Uterus (tissue), 2 donors: ENCODE results near the gene KIAA1217.

ENCODE experiments used
- CTCF ChIP-seq, 4 experiments: fragments of 200-600 bp in 2 of 4; fragments of 450-650 bp in 2 of 4; sonication (generic) in 2 of 4; IDR thresholded peaks; one replicate each; pipeline ENCODE4 v1.5.1; 2016 to 2019; ENCODE audit warnings: antibody characterized with exemption in 4 of 4, mild to moderate bottlenecking in 2 of 4, moderate library complexity in 1 of 4
- POLR2A ChIP-seq, 2 donors: fragments of 450-650 bp; IDR thresholded peaks; one replicate each; pipeline ENCODE4 v1.6.1; 2016; ENCODE audit warnings: antibody characterized with exemption in 2 of 2, mild to moderate bottlenecking in 1 of 2, moderate library complexity in 1 of 2

GRCh38 chr10:24240041-24240751 lies 31.3 kb downstream of the KIAA1217 start:
- no peak for TF ChIP-seq CTCF (IDR thresholded peaks at IDR 0.05)
- TF ChIP-seq POLR2A (IDR thresholded peaks at IDR 0.05) = no peak
